ENCODE results near the gene MFAP2.
"Not testable (repeated sequence)": the region's sequence is repeated elsewhere in the genome, so short reads cannot be mapped to it uniquely, and the experiment has no call there.

The MFAP2 gene

DNA sequence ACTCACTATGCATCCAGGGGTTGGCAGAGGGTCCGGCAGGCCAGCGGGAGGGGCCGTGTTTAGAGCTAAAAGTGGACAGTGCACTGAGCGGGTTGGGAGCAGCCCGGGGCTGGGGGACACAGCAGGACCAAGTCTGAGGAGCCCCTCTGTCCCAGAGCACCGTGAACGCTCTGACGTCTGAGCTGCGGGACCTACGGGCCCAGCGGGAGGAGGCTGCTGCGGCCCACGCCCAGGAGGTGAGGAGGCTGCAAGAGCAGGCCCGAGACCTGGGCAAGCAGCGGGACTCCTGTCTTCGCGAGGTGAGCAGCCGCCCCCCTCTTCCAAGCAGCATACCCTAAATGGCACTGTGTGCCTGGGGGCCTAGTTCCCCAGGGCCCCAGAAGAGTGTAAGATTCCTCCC, 25.8 kb downstream of the MFAP2 start:
- no peak overlapping the region for H3K4me3 ChIP-seq (ENCODE audit: low read length)
- H3K9me3 ChIP-seq (ENCODE audit: insufficient read depth, low read depth, low read length), result no peaks in the 10 kb centered on the region
- peaks cover 30% of the 10 kb centered on the region for H3K36me3 ChIP-seq (ENCODE audit: insufficient read depth, low read depth, low read length)
- no peak overlapping the region for H3K9ac ChIP-seq (ENCODE audit: low read depth, low read length)
- no peaks in the 10 kb centered on the region for H3K27me3 ChIP-seq (ENCODE audit: insufficient read depth, low read length)
- H3K27ac ChIP-seq (ENCODE audit: low read length), result no peak overlapping the region
- no peaks in the 10 kb centered on the region for H3K4me1 ChIP-seq (ENCODE audit: insufficient read depth, low read length)

DNA sequence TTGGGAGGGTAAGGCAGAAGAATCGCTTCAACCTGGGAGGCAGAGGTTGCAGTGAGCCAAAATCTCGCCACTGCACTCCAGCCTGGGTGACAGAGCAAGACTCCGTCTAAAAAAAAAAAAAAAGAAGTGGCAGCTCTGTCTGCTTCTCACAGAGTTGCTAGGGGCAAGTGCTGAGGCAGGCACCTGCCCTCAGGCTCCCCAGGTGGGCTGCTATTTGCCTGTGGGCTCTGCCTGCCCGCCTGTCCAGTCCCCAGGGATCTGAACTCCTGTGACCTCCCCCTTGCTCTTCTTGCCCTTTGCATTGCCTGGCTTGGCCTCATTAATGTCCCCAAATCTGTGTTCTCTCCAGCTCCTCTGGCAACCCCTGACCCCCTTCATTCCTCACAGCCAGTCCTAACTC, 28.0 kb downstream of the MFAP2 start:
- H3K4me3 ChIP-seq (ENCODE audit: low read length); H3K9ac ChIP-seq (ENCODE audit: low read depth, low read length); H3K27ac ChIP-seq (ENCODE audit: low read length); H3K9me3 ChIP-seq (ENCODE audit: insufficient read depth, low read depth, low read length); H3K27me3 ChIP-seq (ENCODE audit: insufficient read depth, low read length); H3K4me1 ChIP-seq (ENCODE audit: insufficient read depth, low read length): not testable (repeated sequence)
- peaks cover 41% of the 10 kb centered on the region for H3K36me3 ChIP-seq (ENCODE audit: insufficient read depth, low read depth, low read length)

DNA sequence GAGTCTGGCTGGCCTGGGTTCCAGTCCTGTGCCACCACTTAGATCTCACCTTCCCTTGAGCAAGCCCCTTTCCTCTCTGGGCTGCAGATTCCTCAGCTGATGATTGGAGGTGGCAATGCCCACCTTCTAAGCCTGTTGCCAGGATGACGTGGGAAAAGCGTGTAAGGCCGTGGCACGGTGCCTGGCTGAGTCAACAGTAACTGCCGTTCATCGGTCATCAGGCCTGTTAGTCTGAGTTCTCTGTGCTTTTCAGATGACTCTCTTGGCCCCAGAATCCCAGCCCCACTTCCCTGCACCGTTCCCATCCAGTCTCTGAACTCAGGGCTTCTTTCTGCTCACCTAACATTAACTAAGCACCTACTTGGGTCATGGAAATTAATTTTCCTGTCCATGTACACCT, 31.4 kb downstream of the MFAP2 start:
- H3K4me3 ChIP-seq (ENCODE audit: low read length); H3K27ac ChIP-seq (ENCODE audit: low read length); H3K4me1 ChIP-seq (ENCODE audit: insufficient read depth, low read length); H3K9ac ChIP-seq (ENCODE audit: low read depth, low read length); H3K27me3 ChIP-seq (ENCODE audit: insufficient read depth, low read length); H3K9me3 ChIP-seq (ENCODE audit: insufficient read depth, low read depth, low read length): not testable (repeated sequence)
- peaks cover 20% of the 10 kb centered on the region; the same call in 1 of the 2 replicates for H3K36me3 ChIP-seq (ENCODE audit: insufficient read depth, low read depth, low read length)

DNA sequence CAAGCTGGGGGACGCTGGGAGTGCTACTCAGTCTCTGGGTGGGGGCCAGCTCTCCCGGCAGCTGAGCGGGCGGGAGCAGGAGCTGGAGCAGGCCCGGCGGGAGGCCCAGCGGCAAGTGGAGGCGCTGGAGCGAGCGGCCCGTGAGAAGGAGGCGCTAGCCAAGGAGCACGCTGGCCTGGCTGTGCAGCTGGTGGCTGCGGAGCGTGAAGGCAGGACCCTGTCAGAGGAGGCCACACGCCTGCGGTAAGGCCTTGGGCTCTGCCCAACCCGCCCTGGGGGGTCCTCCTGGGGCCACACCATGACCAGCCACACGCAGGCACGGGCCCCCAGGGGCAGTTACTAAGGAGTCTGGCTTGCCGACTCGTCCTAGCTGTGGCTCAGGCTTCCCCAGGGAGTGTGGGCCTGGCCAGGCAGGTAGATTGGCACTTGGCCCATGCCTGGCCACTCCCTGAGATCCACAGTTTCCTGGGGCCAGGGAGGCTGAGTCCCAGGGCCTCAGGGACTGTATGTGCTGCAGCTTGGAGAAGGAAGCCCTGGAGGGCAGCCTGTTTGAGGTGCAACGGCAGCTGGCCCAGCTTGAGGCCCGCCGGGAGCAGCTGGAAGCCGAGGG, 32.0 kb downstream of the MFAP2 start:
- peaks cover 26% of the 10 kb centered on the region; the same call in 1 of the 2 replicates for H3K36me3 ChIP-seq (ENCODE audit: insufficient read depth, low read depth, low read length)
- not testable (repeated sequence) for H3K27me3 ChIP-seq (ENCODE audit: insufficient read depth, low read length); H3K27ac ChIP-seq (ENCODE audit: low read length); H3K4me3 ChIP-seq (ENCODE audit: low read length); H3K9ac ChIP-seq (ENCODE audit: low read depth, low read length); H3K4me1 ChIP-seq (ENCODE audit: insufficient read depth, low read length); H3K9me3 ChIP-seq (ENCODE audit: insufficient read depth, low read depth, low read length)

DNA sequence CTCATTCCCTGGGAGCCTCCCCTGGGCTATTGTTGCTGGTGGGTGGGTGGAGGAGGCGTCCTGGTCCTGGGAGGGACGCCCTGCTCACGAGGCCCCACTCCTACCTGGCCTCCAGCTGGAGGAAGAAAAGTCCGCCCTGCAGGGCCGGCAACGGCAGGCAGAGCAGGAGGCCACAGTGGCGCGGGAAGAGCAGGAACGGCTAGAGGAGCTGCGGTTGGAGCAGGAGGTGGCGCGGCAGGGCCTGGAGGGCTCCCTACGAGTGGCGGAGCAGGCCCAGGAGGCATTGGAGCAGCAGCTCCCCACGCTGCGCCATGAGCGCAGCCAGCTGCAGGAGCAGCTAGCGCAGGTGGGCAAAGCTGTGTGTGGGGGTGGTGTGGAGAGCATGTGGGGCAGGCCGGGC, 33.8 kb downstream of the MFAP2 start:
- no peak overlapping the region for H3K4me3 ChIP-seq (ENCODE audit: low read length)
- no peaks in the 10 kb centered on the region for H3K4me1 ChIP-seq (ENCODE audit: insufficient read depth, low read length)
- no peak overlapping the region for H3K9ac ChIP-seq (ENCODE audit: low read depth, low read length)
- H3K27me3 ChIP-seq (ENCODE audit: insufficient read depth, low read length), result no peaks in the 10 kb centered on the region
- no peak overlapping the region for H3K27ac ChIP-seq (ENCODE audit: low read length)
- H3K36me3 ChIP-seq (ENCODE audit: insufficient read depth, low read depth, low read length), result peaks cover 36% of the 10 kb centered on the region; the same call in 1 of the 2 replicates
- no peaks in the 10 kb centered on the region for H3K9me3 ChIP-seq (ENCODE audit: insufficient read depth, low read depth, low read length)

DNA sequence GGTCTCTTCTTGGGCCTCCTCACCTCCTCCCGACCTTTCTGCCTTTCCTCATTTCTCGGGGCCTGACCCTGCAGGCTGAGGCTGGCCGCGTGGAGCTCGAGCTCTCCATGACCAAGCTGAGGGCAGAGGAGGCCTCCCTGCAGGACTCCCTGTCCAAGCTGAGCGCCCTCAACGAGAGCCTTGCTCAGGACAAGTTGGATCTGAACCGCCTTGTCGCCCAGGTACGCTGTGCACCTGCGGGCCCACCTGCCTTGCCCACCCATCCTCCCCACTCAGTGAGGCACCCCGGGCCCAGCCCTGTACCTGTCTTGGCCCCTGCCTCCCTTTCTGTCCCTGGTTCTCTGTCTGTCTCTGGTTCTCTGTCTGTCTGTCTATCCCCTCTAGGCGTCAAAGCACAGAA, 34.2 kb downstream of the MFAP2 start:
- not testable (repeated sequence) for H3K9me3 ChIP-seq (ENCODE audit: insufficient read depth, low read depth, low read length); H3K27me3 ChIP-seq (ENCODE audit: insufficient read depth, low read length); H3K9ac ChIP-seq (ENCODE audit: low read depth, low read length); H3K27ac ChIP-seq (ENCODE audit: low read length); H3K4me3 ChIP-seq (ENCODE audit: low read length); H3K4me1 ChIP-seq (ENCODE audit: insufficient read depth, low read length)
- peaks cover 38% of the 10 kb centered on the region; the same call in 1 of the 2 replicates for H3K36me3 ChIP-seq (ENCODE audit: insufficient read depth, low read depth, low read length)

DNA sequence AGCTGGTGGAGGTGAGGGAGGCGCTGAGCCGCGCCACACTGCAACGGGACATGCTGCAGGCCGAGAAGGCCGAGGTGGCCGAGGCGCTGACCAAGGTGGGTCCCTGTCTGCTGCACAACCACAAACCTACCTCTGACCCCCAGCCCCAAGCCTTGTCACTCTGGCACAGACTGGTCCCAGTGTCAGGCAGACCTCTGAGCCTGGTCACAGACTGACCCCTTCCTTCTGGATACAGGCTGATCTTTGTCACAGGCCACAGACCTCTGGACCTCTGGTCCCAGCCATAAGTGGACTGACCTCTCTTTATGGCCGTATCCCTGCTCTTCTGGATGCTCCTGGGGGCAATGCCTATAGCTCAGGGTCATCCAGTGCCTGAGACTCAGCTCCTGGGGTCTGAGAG, 34.9 kb downstream of the MFAP2 start:
- not testable (repeated sequence) for H3K9me3 ChIP-seq (ENCODE audit: insufficient read depth, low read depth, low read length); H3K27ac ChIP-seq (ENCODE audit: low read length); H3K27me3 ChIP-seq (ENCODE audit: insufficient read depth, low read length); H3K4me1 ChIP-seq (ENCODE audit: insufficient read depth, low read length); H3K9ac ChIP-seq (ENCODE audit: low read depth, low read length); H3K4me3 ChIP-seq (ENCODE audit: low read length)
- peaks cover 41% of the 10 kb centered on the region; the same call in 1 of the 2 replicates for H3K36me3 ChIP-seq (ENCODE audit: insufficient read depth, low read depth, low read length)

DNA sequence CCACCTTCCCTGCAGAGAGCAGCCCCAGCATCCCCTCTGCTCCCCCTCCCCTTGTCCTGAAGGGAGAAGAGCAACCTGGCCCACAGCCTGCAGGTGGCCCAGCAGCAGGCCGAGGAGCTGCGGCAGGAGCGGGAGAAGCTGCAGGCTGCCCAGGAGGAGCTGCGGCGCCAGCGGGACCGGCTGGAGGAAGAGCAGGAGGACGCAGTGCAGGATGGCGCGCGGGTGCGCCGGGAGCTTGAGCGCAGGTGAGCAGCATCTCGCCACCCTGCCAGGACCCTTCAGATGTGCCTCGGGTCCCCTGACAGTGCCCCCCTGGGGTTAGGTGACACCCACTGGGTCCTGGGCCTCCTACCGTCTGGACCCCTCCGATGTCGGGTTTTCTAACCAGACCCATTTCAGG, 36.4 kb downstream of the MFAP2 start:
- H3K9me3 ChIP-seq (ENCODE audit: insufficient read depth, low read depth, low read length), result no peaks in the 10 kb centered on the region
- no peak overlapping the region for H3K27ac ChIP-seq (ENCODE audit: low read length)
- H3K4me1 ChIP-seq (ENCODE audit: insufficient read depth, low read length), result no peaks in the 10 kb centered on the region
- no peaks in the 10 kb centered on the region for H3K27me3 ChIP-seq (ENCODE audit: insufficient read depth, low read length)
- H3K36me3 ChIP-seq (ENCODE audit: insufficient read depth, low read depth, low read length), result peaks cover 37% of the 10 kb centered on the region; the same call in 1 of the 2 replicates
- no peak overlapping the region for H3K4me3 ChIP-seq (ENCODE audit: low read length)
- no peak overlapping the region for H3K9ac ChIP-seq (ENCODE audit: low read depth, low read length)

DNA sequence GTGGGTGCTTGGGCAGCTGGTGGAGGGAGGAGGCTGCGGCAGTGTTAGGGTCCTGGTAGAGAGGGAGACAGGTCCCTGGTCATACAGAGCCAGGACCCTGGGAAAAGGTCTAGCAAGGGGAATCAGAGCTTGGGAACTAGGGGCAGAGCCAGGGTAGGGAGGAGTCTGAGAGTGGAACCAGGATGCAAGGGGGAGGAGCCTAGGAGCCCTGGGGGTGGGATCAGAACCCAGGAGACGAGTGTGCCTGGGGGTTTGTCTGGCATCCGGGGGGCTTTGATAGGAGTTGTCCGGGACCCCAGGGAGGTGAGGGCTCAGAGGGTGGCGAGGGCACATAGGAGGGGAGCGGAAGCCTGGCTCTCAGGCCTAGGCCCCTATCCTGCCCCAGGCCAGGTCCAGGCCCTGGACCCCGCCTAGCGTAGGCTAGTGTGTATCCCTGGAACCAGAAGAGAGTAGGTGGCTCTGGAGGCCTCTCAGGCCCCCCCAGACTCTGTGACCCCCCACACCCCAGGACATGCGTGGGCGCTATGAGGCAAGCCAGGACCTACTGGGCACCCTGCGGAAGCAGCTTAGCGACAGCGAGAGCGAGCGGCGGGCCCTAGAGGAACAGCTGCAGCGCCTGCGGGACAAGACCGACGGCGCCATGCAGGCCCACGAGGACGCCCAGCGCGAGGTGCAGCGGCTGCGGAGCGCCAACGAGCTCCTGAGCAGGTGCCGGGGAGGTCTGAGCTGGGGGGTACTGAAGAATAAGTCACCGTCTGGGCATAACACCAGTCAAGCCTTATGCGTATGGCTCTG, 40.8 kb downstream of the MFAP2 start:
- H3K4me1 ChIP-seq (ENCODE audit: insufficient read depth, low read length); H3K9ac ChIP-seq (ENCODE audit: low read depth, low read length); H3K9me3 ChIP-seq (ENCODE audit: insufficient read depth, low read depth, low read length); H3K27ac ChIP-seq (ENCODE audit: low read length); H3K27me3 ChIP-seq (ENCODE audit: insufficient read depth, low read length); H3K4me3 ChIP-seq (ENCODE audit: low read length): not testable (repeated sequence)
- peaks cover 41% of the 10 kb centered on the region for H3K36me3 ChIP-seq (ENCODE audit: insufficient read depth, low read depth, low read length)

DNA sequence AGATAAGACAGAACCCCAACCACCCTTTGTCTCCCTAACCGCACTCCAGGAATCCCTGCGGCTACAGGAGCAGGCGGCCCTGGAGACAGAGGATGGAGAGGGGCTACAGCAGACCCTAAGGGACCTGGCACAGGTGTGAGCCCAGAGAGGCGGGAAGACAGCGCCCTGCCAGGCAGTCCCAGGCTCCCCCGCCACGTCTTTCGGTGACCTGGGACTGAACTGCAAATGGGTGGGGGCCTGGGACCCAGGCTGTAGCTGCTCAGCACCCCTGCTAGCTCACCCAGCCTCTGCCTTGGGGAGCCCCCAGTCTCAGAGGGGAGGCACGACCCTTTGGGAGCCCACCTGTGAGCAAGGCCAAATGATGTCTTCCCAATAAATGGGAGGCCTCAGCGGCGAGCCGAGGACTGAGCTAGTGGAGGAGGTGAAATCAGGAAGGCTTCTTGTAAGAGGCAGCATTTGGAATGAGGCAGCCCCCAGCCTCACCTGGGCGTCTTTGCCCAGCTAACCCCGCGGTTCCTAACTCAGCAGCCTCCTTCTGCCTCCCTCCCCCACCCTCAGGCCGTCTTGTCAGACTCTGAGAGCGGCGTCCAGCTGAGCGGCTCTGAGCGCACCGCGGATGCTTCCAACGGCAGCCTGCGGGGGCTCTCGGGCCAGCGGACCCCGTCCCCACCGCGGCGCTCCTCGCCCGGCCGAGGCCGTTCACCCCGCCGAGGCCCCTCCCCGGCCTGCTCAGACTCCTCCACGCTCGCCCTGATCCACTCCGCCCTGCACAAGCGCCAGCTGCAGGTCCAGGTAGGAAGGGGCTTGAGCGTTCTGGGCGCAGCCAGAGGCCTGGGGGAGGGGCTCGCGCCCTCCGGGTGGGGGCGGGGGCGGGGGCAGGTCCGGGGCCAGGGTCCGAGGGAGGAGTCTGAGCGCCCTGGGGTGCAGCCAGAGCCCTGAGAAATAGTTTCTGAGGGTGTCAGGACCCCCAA, 41.8 kb downstream of the MFAP2 start:
- Histone ChIP-seq H3K36me3 (ENCODE audit: insufficient read depth, low read depth, low read length) (peaks cover 40% of the 10 kb centered on the region), H3K9me3 (ENCODE audit: insufficient read depth, low read depth, low read length) (no peaks in the 10 kb centered on the region), H3K4me1 (ENCODE audit: insufficient read depth, low read length) (peaks cover 4% of the 10 kb centered on the region; the same call in 1 of the 2 replicates), H3K9ac (ENCODE audit: low read depth, low read length) (peak overlapping the region; percentile 27; the same call in 1 of the 2 replicates), H3K4me3 (ENCODE audit: low read length) (peak overlapping the region; percentile 54; the same call in 1 of the 2 replicates), H3K27me3 (ENCODE audit: insufficient read depth, low read length) (no peaks in the 10 kb centered on the region), H3K27ac (ENCODE audit: low read length) (no peak overlapping the region)

DNA sequence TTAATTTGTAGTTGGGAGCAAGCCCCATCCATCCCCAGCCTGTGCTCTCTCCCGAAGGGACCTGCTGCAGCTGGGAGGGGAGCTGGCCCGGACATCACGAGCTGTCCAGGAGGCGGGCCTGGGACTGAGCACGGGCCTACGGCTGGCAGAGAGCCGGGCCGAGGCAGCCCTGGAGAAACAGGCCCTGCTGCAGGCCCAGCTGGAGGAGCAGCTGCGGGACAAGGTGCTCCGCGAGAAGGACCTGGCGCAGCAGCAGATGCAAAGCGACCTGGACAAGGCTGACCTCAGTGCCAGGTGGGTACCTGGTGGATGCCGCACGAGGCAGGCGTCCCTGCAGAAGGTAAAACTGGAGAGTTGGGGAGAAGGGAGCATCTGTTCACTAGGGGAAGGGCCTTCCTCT, 43.8 kb downstream of the MFAP2 start:
- H3K4me3 ChIP-seq (ENCODE audit: low read length); H3K9me3 ChIP-seq (ENCODE audit: insufficient read depth, low read depth, low read length); H3K27me3 ChIP-seq (ENCODE audit: insufficient read depth, low read length); H3K4me1 ChIP-seq (ENCODE audit: insufficient read depth, low read length); H3K9ac ChIP-seq (ENCODE audit: low read depth, low read length); H3K27ac ChIP-seq (ENCODE audit: low read length): not testable (repeated sequence)
- peaks cover 29% of the 10 kb centered on the region for H3K36me3 ChIP-seq (ENCODE audit: insufficient read depth, low read depth, low read length)

Measured in iPS-20b (cell line).